NK-92 (cell line): ENCODE data around the gene TIGD2.

Experiments used
- DNase-seq: peaks from one replicate; lab custom pipeline; 2025; ENCODE audit not compliant: unreplicated experiment; lab: John Stamatoyannopoulos, UW

TIGD2 gene

DNA sequence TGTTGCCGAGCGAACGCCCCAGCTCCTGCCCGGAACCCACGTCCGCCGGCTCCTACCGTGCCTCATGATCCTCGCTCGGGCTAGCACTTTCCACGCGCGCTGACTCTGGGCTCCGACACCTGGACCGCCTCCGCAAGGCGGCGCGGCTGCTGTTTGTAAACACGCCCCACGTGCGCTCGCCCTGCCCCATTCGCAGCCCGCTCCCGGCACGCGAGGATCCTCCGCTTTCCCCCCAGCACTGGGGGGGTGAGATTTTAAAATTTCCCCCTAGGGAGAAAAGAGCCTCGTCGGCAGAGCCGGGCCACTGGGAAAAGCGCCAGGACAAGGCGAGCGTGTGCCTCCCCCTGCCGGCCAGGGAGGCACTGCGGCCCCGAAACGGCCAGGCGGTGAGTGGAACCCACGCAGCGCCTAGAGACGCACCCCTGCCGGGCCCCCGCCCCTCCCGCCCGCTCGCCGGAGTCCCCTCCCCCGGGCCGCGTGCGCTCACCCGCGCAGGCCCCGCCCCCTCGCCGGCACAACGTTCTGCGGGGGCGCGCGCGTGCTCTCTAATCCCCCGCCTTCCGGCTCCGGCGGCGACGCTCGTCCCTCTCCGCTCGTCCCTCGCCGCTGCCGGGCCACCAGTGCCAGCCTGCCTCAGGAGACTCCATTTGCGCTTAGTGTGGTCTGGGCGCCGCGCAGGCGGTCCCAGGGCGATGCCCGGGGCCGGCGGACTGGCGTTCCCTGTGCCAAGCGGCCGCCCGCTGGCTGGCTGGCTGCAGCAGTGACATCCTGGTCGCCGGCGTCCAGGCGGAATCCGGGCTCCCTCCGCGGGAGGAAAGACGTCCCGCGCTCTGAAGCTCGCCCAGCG, at the start of gene TIGD2:
TIGD2 (plus strand) TSS at position 548 of the 847 bp plus-strand sequence. CDS start 1,442 bp downstream, outside the sequence.
- peak; percentile 13 for DNase-seq

- no peak for DNase-seq
Measured at GRCh38 chr4:89064848-89065247, 46.5 kb upstream of the TIGD2 start.

DNA sequence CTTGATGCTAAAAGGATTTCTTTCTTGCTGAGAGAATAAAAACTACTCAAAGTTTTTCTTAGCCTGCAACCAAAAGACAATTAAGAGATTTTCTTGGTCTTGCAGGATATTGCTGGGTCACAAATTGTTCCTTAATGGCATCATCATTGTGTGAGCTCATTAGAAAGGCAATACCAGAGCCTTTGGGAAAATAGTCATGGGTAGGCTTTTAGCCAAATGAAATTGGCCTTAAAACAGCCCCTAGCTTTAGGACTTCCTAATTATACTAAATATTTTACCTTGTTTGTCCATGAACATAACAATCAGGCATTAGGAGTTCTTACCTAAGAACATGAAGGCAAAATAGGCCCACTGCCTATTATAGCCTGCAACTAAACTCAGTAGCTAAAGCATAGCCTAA, 43.9 kb upstream of the TIGD2 start:
- no peak for DNase-seq

DNA sequence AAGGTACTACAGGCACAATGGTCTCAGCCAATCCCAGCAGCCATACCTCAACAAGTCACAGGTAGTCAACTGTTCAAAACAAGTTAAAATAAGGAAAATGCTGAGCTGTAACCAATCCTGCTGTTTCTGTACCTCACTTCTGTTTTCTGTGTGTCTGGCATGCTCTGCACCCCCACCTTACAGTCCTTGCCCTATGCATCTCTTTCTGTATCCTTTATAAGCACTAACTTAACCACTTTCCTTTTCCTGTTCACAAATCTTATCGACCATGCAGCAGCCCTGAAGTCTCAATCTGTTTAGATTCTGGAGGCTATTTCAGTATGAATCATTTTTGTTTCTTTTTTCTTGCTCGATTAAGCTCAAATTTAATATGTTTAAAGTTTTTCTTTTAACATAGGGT, 41.9 kb upstream of the TIGD2 start:
- no peak for DNase-seq

- no peak for DNase-seq
Measured at GRCh38 chr4:89070041-89070440, 41.3 kb upstream of the TIGD2 start.

- DNase-seq = no peak
Measured at GRCh38 chr4:89071311-89071710, 40.0 kb upstream of the TIGD2 start.

DNA sequence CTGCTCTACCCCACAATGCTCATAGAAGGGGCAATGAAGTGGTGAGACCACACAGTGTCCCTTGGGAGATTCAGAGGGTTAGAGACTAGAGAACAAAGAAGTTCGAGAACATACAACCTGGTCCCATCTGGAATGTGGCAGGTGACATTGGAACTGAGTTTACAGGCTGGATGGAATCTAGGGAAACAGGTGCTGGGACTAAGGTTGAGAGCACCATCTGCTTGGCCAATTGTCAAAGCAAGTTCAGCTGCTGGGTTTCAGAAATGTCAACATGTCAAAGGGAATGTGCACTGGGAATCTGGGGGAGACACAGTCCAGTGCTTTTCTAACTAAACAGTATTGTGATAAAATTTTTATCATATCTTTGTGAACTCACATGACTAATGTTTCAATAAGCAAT, 38.4 kb upstream of the TIGD2 start:
- no peak for DNase-seq

- no peak for DNase-seq
Measured at GRCh38 chr4:89077761-89078160, 33.6 kb upstream of the TIGD2 start.

GRCh38 chr4:89078300-89078699, 33.0 kb upstream of the TIGD2 start:
- DNase-seq = no peak

DNA sequence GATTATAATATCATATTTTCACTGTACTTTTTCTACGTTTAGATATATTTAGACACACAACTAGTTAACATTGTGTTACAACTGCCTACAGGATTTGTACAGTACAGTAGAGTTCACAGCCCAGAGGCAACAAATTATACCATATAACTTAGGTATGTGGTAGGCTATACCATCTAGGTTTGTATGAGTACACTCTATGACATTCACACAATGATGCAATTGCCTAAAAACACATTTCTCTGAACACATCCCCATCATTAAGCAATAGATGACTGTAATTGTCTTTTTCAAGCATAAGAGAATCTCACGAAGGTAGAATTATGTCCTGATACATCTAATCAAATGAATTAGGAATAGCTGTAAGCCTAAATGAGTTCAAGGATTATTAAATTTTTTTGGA, 12.3 kb upstream of the TIGD2 start:
- DNase-seq = no peak

- no peak for DNase-seq
Measured at GRCh38 chr4:89099471-89099870, 11.9 kb upstream of the TIGD2 start.

DNA sequence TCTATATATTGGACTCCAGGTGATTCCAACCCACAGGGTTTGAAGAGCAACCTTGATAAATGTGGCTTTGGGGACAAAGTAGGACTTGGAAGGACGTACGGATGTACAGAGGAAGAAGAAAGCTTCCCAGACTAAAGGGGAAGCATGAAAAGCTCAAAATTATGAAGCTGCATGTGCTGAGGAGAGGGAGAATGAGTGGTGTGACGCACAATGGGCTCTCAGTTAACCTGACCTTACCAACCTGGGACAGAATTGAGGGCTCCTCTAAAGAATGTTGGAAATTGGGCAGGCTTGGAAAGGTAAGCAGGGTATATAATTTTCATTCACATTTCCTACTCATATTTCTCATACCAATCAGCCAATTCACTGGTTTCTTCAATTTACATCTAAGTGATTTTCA, 10.5 kb upstream of the TIGD2 start:
- no peak for DNase-seq

DNA sequence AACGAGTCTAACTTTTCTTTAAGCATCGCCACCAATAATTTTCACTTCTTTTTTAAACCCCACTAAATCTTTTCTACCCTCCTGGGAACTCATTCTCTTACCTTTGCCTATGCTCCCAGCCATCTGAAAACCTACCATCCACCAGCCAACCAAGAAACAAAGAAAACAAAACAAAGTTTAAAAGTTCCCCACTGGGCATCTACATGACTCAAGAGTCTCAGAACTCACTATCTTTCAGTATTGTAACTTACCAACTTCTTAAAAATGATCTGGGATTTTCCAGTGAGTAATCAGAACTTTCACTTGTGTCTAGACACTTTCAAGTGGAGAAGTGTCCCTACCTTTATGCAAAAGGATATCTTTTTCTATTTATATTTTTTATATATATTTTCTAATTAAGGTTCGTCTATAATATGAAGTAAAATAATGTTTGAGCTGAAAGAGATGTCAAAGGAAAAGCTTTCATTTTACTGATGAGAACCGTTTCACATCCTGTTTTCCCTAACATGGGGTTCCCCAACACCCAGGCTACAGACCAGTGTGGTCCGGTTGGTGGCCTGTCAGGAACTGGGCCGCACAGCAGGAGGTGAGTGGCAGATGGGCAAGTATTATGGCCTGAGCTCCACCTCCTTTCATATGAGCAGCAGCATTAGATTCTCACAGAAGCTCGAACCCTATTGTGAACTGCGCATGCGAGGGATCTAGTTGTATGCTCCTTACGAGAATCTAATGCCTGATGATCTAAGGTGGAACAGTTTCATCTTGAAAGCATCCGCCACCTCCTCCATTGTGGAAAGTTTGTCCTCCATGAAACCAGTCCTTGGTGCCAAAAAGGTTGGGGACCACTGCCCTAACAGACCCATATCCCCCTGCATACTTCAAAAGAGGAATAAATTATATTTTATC, 9.8 kb upstream of the TIGD2 start:
- DNase-seq = no peak

DNA sequence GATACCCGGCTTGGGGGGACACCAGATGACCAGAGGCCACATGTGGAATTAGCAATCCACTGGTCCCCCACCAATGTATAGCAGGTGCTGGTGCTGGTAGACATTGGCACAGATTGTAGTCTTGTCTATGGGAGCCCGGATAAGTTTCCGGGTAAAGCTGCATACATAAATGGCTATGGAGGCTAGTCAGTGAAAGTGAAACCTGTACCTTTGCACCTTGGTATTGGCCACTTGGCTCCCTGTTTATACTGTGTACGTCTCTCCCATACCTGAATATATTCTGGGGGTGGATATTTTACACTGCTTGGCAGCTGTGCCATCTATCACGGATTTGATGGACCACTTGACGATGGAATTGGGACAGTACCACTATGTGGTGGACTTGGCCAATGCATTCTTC, 5.6 kb upstream of the TIGD2 start:
- no peak for DNase-seq

DNA sequence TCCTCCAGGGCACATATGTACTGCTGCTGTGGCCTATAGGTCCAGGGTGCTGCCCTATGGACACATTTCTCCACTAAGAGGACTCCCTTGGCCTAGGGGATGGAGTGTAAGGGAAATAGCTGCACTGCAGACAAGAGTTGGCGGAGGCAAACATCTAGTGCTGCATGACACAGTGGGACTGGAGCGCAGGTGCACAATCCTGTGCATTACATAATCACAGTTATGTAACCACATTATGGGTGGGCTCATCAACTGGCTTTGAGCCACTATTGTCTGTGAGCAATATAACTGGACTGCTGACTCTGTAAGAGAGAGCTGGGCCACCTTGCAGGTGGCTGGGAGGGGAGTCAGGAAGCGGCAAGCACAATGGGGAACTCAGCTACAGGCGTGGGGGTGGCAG, 3.2 kb upstream of the TIGD2 start:
- DNase-seq = no peak

- DNase-seq = no peak
Measured at GRCh38 chr4:89109841-89110540, 1.3 kb upstream of the TIGD2 start.

DNA sequence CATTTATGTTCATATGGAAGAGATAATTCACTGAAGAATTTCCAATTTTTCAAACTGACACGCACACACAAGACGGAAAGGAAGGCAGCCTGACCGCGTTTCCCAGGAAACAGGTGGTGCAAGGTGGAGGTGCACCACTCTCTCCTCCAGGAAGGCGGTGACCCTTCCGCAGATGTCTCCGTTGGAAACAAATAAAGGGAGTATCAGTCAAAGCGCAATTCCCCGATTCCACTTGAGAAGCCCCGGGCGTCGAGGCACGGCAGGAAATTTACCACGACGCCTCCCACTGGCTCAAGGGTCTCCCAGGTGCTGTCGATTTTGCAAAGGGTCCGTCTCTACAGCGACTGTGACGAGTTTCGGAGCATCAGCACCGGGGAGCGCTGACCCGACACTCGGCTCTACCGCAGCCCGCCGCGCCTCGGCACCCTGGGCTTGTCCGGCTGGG, 770 bp upstream of the TIGD2 start:
- no peak for DNase-seq

GRCh38 chr4:89111833-89112563, 665 bp downstream of the TIGD2 start:
- no peak for DNase-seq

GRCh38 chr4:89113415-89113814, 2.1 kb downstream of the TIGD2 start:
- DNase-seq = no peak

DNA sequence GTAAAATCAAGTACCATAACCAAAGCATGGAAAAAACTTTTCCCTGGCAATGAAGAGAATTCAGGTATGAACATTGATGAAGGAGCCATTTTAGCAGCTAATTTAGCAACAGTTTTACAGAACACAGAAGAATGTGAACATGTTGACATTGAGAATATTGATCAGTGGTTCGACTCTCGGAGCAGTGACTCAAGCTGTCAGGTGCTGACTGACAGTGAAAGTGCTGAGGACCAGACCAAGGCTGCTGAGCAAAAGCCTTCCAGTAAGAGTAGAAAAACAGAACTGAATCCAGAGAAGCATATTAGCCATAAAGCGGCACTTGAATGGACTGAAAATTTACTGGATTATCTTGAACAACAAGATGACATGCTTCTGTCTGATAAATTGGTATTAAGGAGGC, 2.8 kb downstream of the TIGD2 start:
- DNase-seq = no peak

DNA sequence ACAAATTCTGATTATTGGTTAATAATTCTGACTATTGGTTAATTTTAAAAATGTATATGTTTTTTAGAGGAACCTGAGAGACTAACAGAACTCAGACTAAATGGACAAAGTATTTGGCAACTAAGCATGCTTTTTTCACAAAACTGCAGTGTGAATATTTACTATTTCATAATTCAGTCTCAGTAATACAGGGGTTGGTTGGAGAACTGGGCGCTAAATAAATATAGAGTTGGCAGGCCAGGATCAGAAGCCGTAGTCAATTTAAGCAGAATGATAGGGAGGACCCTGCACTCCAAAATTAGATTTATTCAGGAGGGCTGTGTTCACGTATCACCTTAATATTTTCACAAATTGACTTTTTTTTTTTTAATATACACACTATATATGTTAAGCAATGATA, 5.8 kb downstream of the TIGD2 start:
- no peak for DNase-seq
